ENCODE measurements around the gene KCNQ1. TPM values are rescaled to one million over a fixed set of nuclear protein-coding genes. Genes with fewer than 3 reads are reported as not detected.

Gene KCNQ1
- total and polyA plus RNA-seq, 9 of the 15 experiments (the other 6 are each of a cell fraction or from before 2014, with no cell fraction given) = 0.44 TPM; not detected in 8

DNA sequence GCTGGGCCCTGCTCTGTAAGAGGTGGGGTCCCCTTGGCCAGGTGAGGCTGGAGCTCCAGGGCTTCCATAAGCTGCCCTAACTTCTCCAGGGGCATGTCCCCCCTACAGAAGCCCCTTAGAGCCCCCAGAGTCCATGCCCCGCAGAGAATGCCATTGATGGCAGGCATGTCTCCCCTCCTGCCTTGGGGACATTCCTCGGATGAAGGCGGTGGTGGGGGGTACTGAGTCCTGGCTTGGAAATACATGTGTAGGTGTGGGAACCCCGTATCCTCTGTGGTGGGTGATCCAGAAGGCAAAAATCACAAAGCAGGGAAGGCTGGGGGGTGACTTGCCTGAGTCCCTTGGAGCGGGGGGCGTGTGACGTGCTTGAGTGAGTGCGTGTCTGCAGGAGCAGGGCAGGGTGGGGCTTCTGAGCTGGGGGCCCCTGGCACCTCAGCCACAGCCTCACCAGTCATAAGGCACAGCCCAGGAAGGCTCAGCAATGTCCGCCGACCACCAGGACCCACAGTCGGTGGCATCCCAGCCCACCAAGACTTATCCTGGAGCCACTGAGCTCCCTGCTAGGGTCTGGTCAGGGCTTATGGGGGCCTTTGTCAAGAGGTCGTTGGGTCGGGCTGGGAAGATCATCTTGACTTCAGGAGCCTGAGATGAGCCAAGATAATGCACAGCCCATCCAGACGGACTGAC lies 324.7 kb downstream of the KCNQ1 start:
- Histone ChIP-seq H4K20me1 (replicated peaks; ENCODE audit: control insufficient read depth, insufficient read depth, low read length) (no peaks in the 10 kb centered on the region), H3K4me1 (replicated peaks in 1 of 2; ENCODE audit: control insufficient read depth in 2 of 2, insufficient read depth in 2 of 2, low read length in 2 of 2) (peaks cover 3 to 37% of the 10 kb centered on the region in 2 experiments; a peak in 4 of 5 replicates), H3K27ac (ENCODE audit: extremely low read depth, low read depth, low read length) (no peak overlapping the region), H3K27me3 (ENCODE audit: control insufficient read depth in 2 of 2, insufficient read depth in 2 of 2, low read length in 2 of 2) (no peaks in the 10 kb centered on the region), H3K79me2 (ENCODE audit: control insufficient read depth, insufficient read depth, low read length) (no peaks in the 10 kb centered on the region), H3K4me3 (no peak overlapping the region), H3K36me3 (ENCODE audit: control insufficient read depth, insufficient read depth, low read length) (no peaks in the 10 kb centered on the region), H3K9ac (ENCODE audit: insufficient read depth in 1 of 2, low read depth in 2 of 2, low read length in 2 of 2) (peak overlapping the region in 1 of 2 experiments; percentile 55; a peak in 1 of 4 replicates), H2AFZ (ENCODE audit: low read depth, low read length) (no peak overlapping the region), H3K4me2 (ENCODE audit: insufficient read depth, low read length) (no peak overlapping the region), H3K9me3 (replicated peaks; ENCODE audit: control insufficient read depth, insufficient read depth, low read depth, low read length) (no peaks in the 10 kb centered on the region), H3K9me1 (ENCODE audit: control insufficient read depth, insufficient read depth, low read length) (peaks cover 3% of the 10 kb centered on the region)
- CTCF ChIA-PET (ENCODE audit: low intra/inter-chr PET ratio) = no interaction called here
- FAIRE-seq (no peak), ATAC-seq (no peak), DNase-seq (ENCODE audit: extremely low read depth in 1 of 4, low spot score in 3 of 4) (no peak)
- WGBS (ENCODE audit: insufficient coverage, low coverage, missing lambda C conversion rate) = 72% methylated on average over 11 of the region's 14 CpGs
- in situ Hi-C loops (cut with MboI) = no loop called here
- intact Hi-C loops (cut with micrococcal nuclease) = no loop called here
- POLR2A ChIA-PET = no interaction called here
- no TSS peak for BruUV-seq (replicated peaks)
- no peak for TF ChIP-seq ZNF133 (CRISPR knock-in tag; IDR thresholded peaks at IDR 0.05)
- no peak for TF ChIP-seq WHSC1 (IDR thresholded peaks at IDR 0.05; ENCODE audit: low read length)
- TF ChIP-seq, protein P1, sequence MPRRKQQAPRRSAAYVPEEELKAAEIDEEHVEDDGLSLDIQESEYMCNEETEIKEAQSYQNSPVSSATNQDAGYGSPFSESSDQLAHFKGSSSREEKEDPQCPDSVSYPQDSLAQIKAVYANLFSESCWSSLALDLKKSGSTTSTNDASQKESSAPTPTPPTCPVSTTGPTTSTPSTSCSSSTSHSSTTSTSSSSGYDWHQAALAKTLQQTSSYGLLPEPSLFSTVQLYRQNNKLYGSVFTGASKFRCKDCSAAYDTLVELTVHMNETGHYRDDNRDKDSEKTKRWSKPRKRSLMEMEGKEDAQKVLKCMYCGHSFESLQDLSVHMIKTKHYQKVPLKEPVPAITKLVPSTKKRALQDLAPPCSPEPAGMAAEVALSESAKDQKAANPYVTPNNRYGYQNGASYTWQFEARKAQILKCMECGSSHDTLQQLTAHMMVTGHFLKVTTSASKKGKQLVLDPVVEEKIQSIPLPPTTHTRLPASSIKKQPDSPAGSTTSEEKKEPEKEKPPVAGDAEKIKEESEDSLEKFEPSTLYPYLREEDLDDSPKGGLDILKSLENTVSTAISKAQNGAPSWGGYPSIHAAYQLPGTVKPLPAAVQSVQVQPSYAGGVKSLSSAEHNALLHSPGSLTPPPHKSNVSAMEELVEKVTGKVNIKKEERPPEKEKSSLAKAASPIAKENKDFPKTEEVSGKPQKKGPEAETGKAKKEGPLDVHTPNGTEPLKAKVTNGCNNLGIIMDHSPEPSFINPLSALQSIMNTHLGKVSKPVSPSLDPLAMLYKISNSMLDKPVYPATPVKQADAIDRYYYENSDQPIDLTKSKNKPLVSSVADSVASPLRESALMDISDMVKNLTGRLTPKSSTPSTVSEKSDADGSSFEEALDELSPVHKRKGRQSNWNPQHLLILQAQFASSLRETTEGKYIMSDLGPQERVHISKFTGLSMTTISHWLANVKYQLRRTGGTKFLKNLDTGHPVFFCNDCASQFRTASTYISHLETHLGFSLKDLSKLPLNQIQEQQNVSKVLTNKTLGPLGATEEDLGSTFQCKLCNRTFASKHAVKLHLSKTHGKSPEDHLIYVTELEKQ (CRISPR knock-in tag; IDR thresholded peaks at IDR 0.05) = no peak
- no peak for TF ChIP-seq ZEB2 (IDR thresholded peaks at IDR 0.05)
- TF ChIP-seq ZFP1 (CRISPR knock-in tag; IDR thresholded peaks at IDR 0.05) = no peak
- TF ChIP-seq, protein P2, sequence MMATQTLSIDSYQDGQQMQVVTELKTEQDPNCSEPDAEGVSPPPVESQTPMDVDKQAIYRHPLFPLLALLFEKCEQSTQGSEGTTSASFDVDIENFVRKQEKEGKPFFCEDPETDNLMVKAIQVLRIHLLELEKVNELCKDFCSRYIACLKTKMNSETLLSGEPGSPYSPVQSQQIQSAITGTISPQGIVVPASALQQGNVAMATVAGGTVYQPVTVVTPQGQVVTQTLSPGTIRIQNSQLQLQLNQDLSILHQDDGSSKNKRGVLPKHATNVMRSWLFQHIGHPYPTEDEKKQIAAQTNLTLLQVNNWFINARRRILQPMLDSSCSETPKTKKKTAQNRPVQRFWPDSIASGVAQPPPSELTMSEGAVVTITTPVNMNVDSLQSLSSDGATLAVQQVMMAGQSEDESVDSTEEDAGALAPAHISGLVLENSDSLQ (IDR thresholded peaks at IDR 0.05) = no peak
- TF ChIP-seq FOSL1 (tag; conservative IDR thresholded peaks at IDR 0.05) = peak; percentile 65
- TF ChIP-seq NRF1 (conservative IDR thresholded peaks at IDR 0.05 in 1 of 2, IDR thresholded peaks at IDR 0.05 in 1 of 2) = 0 out of 4 replicates have a peak, but pooled peaks of 1 of the 2 experiments have one; percentile 0
- no peak for TF ChIP-seq FOXJ2 (tag; IDR thresholded peaks at IDR 0.05)
- TF ChIP-seq, protein P3, sequence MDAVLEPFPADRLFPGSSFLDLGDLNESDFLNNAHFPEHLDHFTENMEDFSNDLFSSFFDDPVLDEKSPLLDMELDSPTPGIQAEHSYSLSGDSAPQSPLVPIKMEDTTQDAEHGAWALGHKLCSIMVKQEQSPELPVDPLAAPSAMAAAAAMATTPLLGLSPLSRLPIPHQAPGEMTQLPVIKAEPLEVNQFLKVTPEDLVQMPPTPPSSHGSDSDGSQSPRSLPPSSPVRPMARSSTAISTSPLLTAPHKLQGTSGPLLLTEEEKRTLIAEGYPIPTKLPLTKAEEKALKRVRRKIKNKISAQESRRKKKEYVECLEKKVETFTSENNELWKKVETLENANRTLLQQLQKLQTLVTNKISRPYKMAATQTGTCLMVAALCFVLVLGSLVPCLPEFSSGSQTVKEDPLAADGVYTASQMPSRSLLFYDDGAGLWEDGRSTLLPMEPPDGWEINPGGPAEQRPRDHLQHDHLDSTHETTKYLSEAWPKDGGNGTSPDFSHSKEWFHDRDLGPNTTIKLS (IDR thresholded peaks at IDR 0.05; ENCODE audit: borderline replicate concordance, low read depth) = no peak
- TF ChIP-seq, protein P4, sequence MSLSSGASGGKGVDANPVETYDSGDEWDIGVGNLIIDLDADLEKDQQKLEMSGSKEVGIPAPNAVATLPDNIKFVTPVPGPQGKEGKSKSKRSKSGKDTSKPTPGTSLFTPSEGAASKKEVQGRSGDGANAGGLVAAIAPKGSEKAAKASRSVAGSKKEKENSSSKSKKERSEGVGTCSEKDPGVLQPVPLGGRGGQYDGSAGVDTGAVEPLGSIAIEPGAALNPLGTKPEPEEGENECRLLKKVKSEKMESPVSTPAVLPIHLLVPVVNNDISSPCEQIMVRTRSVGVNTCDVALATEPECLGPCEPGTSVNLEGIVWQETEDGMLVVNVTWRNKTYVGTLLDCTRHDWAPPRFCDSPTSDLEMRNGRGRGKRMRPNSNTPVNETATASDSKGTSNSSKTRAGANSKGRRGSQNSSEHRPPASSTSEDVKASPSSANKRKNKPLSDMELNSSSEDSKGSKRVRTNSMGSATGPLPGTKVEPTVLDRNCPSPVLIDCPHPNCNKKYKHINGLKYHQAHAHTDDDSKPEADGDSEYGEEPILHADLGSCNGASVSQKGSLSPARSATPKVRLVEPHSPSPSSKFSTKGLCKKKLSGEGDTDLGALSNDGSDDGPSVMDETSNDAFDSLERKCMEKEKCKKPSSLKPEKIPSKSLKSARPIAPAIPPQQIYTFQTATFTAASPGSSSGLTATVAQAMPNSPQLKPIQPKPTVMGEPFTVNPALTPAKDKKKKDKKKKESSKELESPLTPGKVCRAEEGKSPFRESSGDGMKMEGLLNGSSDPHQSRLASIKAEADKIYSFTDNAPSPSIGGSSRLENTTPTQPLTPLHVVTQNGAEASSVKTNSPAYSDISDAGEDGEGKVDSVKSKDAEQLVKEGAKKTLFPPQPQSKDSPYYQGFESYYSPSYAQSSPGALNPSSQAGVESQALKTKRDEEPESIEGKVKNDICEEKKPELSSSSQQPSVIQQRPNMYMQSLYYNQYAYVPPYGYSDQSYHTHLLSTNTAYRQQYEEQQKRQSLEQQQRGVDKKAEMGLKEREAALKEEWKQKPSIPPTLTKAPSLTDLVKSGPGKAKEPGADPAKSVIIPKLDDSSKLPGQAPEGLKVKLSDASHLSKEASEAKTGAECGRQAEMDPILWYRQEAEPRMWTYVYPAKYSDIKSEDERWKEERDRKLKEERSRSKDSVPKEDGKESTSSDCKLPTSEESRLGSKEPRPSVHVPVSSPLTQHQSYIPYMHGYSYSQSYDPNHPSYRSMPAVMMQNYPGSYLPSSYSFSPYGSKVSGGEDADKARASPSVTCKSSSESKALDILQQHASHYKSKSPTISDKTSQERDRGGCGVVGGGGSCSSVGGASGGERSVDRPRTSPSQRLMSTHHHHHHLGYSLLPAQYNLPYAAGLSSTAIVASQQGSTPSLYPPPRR (CRISPR knock-in tag; IDR thresholded peaks at IDR 0.05; ENCODE audit: borderline replicate concordance) = no peak
